Gastrocnemius medialis (tissue), 4 donors: ENCODE results near the gene RGPD3.
"Not testable (repeated sequence)": the region's sequence is repeated elsewhere in the genome, so short reads cannot be mapped to it uniquely, and the experiment has no call there.

Experiments used
- POLR2A ChIP-seq, 2 donors: fragments of 450-650 bp; IDR thresholded peaks; one replicate each; pipeline ENCODE4 v1.6.1; 2017; ENCODE audit warnings: antibody characterized with exemption in 2 of 2, mild to moderate bottlenecking in 2 of 2, moderate library complexity in 2 of 2
- TF ChIP-seq, protein P1 (sequence below), 5 experiments: fragments of 450-650 bp in 3 of 5; fragments of 200-600 bp in 2 of 5; sonication (generic) in 2 of 5; IDR thresholded peaks in 4 of 5; conservative IDR thresholded peaks in 1 of 5; 1 replicate in 4 of 5; 2 replicates in 1 of 5; pipeline ENCODE4 v1.5.1; 2016 to 2019; ENCODE audit warnings: antibody characterized with exemption in 5 of 5, mild to moderate bottlenecking in 3 of 5, moderate library complexity in 3 of 5

DNA sequence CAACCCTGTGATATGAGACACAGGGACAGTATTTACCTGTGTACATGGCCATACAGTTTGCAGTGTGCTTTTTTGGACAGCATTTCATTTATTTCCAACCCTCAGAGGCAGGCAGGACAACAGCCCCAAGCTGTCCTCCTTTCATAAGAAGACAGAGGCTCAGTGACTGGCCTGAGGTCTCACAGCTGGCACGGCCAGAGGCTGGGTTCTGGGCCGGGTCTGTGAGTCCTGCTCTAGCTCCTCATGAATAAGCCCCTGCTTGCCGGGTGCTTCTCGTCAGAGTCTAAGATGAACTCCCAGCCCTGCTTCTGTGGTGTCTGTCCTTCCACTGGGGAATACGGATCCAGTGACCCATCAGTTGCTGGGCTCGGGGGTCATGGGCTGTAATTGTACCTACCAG lies 21.5 kb upstream of the RGPD3 start:
- TF ChIP-seq, protein P1, sequence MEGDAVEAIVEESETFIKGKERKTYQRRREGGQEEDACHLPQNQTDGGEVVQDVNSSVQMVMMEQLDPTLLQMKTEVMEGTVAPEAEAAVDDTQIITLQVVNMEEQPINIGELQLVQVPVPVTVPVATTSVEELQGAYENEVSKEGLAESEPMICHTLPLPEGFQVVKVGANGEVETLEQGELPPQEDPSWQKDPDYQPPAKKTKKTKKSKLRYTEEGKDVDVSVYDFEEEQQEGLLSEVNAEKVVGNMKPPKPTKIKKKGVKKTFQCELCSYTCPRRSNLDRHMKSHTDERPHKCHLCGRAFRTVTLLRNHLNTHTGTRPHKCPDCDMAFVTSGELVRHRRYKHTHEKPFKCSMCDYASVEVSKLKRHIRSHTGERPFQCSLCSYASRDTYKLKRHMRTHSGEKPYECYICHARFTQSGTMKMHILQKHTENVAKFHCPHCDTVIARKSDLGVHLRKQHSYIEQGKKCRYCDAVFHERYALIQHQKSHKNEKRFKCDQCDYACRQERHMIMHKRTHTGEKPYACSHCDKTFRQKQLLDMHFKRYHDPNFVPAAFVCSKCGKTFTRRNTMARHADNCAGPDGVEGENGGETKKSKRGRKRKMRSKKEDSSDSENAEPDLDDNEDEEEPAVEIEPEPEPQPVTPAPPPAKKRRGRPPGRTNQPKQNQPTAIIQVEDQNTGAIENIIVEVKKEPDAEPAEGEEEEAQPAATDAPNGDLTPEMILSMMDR (IDR thresholded peaks at IDR 0.05 in 4 of 5, conservative IDR thresholded peaks at IDR 0.05 in 1 of 5): not testable (repeated sequence)
- TF ChIP-seq POLR2A (IDR thresholded peaks at IDR 0.05): not testable (repeated sequence)
